Measurements from ENCODE around the gene PNLIPRP3. TPM values are rescaled to one million over a fixed set of nuclear protein-coding genes. Genes with fewer than 3 reads are reported as not detected.

The PNLIPRP3 gene
- total RNA-seq, 1 donor from 2014 or later = 0.56 TPM

DNA sequence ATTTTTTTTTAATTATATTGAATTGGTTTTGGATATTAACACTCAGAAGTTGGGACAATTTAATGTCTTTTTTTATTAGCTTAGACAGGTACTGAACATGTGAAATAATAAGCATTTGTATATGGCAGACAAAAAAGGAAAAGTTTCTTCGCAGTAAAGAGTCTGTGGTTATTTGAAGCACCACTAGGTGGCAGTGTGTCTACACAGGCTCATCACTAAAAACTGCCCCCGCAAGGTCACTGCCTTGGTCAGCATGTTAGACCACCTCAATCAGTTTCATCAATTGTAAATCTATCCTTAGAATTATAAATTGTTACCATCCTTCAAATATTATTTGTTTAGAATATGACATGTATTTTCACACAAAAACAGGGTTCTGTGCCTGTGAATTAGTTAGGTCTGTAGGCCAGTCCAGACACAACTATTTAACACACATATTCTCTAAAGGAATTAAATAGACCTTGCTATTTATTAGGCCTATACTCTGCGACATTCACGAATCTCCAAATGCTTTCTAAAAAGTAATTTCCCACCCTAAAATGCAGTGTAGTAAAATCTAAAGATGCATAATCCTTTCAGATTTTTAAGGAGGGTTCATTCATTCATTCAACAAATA, 17.0 kb downstream of the PNLIPRP3 start:
- peak; percentile 51 for DNase-seq (ENCODE audit: low read depth)

DNA sequence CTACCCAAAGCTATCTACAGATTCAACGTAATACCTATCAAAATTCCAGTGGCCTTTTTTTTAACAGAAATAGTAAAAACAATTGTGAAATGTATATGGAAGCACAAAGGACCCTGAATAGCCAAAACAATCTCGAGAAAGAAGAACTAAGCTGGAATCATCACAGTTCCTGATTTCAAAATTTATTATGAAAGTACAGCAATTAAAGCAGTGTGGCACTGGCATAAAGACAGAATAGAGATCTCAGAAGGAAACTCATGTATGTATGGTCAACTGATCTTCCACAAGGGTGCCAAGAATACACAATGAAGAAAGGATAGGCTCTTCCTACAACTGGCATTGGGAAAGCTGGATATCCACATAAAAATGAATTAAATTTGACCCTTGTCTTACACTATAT, 23.2 kb downstream of the PNLIPRP3 start:
- no peak for DNase-seq (ENCODE audit: low read depth)

DNA sequence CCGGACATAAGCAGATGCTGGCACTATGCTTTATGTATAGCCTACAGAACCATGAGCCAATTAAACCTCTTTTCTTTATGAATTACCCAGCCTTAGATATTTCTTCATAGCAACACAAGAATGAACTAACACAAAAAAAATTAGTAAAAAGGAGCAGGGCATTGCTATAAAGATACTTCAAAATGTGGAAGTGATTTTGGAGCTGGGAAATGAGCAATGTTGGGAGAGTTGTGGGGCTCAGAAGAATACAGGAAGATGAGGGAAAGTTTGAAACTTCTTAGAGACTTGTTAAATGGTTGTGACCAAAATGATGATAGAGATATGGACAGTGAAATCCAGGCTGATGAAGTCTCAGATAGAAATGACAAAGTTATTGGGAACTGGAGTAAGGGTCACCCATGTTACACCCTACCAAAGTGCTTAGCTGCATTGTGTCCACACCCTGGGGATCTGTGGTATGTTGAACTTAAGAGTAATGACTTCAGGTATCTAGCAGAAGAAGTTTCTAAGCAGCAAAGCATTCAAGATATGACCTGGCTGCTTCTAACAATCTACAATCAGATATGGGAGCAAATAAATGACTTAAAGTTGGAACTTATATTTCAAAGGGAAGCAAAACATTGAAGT, 24.2 kb downstream of the PNLIPRP3 start:
- DNase-seq (ENCODE audit: low read depth) = no peak

DNA sequence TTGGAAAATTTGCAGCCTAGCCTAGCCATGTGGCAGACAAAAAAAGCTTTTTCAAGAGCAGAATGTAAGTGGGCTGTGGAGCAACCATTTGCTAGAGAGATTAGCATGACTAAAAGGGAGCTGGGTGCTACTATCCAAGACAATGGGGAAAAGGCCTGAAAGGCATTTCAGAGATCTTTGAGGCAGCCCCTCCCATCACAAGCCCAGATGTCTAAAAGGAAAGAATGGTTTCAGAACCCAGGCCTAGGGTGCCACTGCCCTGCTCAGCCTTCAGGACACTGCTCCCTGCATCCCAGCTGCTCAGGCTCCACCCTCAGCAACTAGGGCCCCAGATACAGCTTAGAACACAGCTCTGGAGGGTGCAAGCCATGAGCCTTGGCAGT, 24.7 kb downstream of the PNLIPRP3 start:
- no peak for DNase-seq (ENCODE audit: low read depth)

DNA sequence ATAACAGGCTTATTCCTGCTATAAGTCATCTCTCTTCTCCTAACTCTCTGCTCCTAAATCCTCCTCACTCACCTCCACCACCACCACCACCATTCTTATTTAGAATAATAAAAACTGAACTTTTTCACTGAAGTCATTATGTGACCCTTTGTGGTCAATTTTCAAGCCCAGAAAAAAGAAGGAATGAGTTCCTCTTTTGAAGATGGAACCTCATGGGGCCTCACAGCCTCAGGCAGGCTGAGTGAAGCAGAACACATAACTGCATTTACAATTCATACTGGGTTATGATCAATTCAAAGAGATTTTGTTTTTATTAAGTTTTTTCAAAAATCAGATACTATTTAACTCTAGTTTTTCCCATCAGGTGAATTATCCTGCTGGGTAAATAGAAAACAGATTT, 29.8 kb downstream of the PNLIPRP3 start:
- no peak for DNase-seq (ENCODE audit: low read depth)

DNA sequence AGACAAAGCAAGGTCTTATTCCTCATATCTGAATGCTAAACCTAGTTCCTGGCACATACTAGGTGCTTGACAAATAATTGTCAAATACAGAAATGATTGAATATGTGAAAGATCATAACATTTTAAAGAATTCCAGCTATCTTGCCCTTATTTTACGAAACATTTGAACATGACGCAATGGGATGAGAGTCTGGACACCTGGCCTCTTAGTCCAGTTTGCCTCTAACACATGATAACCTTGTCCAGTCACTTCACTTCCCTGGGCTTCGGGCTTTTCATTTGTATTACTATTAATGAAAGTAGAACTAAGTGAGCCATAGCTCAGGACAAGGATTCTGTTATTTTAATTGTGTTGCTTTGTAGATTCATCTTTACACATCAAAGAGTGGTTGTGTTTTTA, 32.6 kb downstream of the PNLIPRP3 start:
- DNase-seq (ENCODE audit: low read depth) = no peak

DNA sequence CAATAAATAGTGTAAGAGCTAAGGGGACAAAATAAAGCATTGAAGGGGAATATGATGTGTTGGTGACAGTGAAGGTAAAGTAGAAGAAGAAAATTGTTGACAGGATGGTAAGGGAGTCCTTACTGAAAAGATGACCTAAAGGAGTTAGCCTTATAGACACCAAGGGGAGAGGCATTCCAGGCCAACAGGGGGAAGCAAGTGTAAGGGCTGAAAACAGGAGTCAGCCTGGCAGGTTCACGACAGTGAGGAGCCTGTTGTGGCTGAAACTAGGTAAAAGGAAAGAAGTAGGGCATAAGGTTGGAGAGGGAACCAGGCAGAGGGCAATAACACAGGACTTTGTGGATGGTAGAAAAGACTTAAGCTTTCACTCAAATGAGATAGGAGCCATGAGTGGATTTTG, 34.0 kb downstream of the PNLIPRP3 start:
- DNase-seq (ENCODE audit: low read depth) = no peak

DNA sequence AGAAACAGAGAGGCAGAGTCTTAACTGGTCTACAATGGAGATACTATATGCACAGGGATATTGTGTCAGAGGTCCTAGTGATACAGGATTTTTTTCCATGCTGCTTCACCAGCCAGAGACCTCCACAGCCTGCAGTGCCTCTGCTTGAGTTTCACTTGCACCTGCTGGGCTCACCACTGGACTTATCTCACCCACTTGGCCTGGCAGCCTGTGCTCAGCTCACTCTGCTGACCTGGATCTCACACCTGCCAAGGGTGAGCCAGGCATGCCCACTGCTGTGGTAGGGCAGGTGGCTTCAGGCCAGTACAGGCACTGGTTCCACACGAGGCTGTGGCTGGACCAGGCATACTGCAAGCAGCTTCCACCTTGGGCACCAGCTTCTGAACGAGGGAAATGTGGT, 36.6 kb downstream of the PNLIPRP3 start:
- peak; percentile 11 for DNase-seq (ENCODE audit: low read depth)

GRCh38 chr10:116465546-116465945, 37.9 kb downstream of the PNLIPRP3 start:
- DNase-seq (ENCODE audit: low read depth) = no peak

DNA sequence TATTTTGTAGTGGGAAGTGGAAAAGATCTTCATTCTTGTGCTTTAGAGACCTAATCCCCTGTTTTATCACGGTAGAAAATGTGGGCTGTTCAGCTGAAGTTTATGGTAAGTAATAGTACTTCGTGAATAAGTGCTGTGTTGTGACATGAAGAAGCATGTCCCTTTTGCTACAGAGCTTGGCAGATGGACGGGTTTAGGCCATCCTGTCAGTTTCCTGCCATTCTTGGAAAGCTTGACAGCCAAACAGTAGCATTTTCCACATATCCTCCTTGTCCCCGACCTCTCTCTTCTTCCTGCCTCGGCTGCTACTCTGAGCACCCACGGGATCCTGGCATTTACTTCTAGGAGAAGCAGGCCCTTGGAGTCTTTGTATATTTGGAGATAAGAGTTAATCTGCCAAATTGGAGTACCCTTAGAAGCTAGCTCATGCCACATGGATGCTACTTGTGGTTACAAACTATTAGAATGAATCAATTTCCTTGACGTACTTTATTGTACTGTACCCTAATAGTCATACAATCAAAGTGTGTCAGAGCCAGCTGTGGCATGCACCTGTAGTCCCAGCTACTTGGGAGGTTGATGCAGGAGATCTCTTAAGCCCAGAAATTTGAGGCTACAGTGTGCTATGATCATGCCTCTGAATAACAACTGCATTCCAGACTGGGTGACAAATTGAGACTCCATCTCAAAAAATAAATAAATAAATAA, 39.2 kb downstream of the PNLIPRP3 start:
- DNase-seq (ENCODE audit: low read depth) = no peak

GRCh38 chr10:116469437-116469836, 41.8 kb downstream of the PNLIPRP3 start:
- no peak for DNase-seq (ENCODE audit: low read depth)

GRCh38 chr10:116470071-116470470, 42.4 kb downstream of the PNLIPRP3 start:
- DNase-seq (ENCODE audit: low read depth) = no peak

GRCh38 chr10:116470768-116471415, 43.2 kb downstream of the PNLIPRP3 start:
- DNase-seq (ENCODE audit: low read depth) = peak; percentile 24

GRCh38 chr10:116472891-116473290, 45.2 kb downstream of the PNLIPRP3 start:
- DNase-seq (ENCODE audit: low read depth) = peak; percentile 25

GRCh38 chr10:116475866-116476265, 48.2 kb downstream of the PNLIPRP3 start:
- no peak for DNase-seq (ENCODE audit: low read depth)

GRCh38 chr10:116476461-116476860, 48.8 kb downstream of the PNLIPRP3 start:
- no peak for DNase-seq (ENCODE audit: low read depth)

DNA sequence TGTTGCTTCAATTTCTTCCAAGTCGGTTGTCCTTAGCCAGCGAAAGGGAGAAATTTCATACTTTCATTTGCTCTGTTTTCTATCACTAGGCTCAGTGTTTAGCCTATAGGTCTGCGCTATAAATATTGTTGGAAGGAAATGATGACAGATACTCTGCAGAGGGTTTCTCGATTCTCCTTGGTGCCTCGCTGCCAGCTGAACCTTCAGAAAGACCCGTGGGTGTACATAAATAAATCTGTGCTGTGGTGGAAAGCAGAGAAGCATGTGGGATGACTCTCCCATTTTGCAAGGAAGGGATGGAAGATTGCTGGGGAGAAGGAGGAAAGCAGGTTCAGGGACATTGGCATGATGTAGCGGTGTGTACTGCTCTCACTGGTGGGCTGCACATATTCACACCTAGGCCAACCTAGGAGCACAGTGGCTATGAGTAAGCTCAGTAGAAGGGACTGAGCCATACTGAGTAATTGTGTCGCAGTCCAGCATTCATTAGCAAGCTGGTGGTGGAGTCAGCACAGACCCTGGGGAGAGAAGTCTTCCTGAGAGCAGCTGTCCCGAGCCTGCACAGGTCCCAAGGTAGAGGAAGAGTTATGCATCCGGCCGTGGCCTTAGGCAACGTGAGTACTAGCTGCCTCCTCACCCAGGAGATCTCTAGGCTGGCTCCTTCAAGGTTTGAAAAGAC, 50.5 kb downstream of the PNLIPRP3 start:
- DNase-seq (ENCODE audit: low read depth) = no peak

- no peak for DNase-seq (ENCODE audit: low read depth)
These were observed 59.3 kb downstream of the PNLIPRP3 start for GRCh38 chr10:116486770-116487448.

DNA sequence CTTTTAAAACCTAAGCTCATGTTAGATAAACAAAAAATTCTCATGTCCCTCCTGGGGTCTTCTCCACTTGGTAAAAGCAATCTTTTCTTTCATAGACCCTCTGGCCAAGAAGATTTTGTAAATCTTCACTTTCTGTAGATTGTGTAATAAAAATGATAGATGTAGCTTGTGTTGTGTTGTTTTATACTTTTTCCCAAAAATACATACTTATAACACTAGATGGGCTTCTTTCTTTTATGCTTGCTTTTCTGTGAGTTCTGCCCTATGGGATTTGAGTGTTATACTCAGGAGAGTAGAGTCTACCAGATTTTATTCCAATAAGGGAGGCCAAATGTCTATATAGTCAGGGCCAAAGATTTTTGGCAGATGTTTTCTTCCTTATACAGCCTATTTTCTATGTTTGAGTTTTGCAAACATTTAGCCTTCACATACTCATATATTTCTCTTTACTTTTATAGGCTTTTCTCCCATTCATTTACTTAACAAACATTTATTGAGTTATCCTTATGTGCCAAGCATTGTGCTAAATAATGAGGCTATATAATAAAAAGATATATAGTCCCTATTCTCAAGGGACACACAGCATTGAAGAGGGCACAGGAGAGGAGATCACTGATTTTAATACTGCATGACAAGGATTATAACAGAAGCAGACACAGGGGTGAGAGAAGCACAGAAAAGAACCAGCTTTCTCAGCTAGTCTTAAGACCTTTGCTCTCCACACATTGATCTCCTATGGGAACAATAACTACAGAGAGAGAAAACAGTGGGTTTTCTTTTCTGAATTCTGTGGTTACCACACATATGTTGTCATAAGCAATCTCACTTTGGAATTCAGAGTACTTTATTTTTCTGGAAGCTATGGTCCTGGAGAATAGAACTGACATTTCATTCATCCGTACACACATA, 60.1 kb downstream of the PNLIPRP3 start:
- no peak for DNase-seq (ENCODE audit: low read depth)

GRCh38 chr10:116489460-116489859, 61.8 kb downstream of the PNLIPRP3 start:
- no peak for DNase-seq (ENCODE audit: low read depth)
